Stomach (tissue), 4 donors: ENCODE data around the gene NR3C1.

Source experiments
- EP300 ChIP-seq: sonication (generic); formaldehyde crosslinking; IDR thresholded peaks from one replicate; pipeline ENCODE4 v1.6.1; 2017; ENCODE audit warnings: antibody characterized with exemption
- POLR2A ChIP-seq, 4 donors: fragments of 450-650 bp; IDR thresholded peaks; one replicate each; pipeline ENCODE4 v1.6.1; 2016; ENCODE audit warnings: antibody characterized with exemption in 4 of 4, control low read depth in 2 of 4, mild to moderate bottlenecking in 1 of 4, moderate library complexity in 1 of 4
- TF ChIP-seq, protein P1 (sequence below), 7 experiments: fragments of 450-650 bp in 4 of 7; fragments of 200-600 bp in 3 of 7; sonication (generic) in 3 of 7; IDR thresholded peaks; one replicate each; pipeline ENCODE4 v1.5.1; 2016 to 2019; ENCODE audit warnings: antibody characterized with exemption in 7 of 7, control low read depth in 2 of 7, mild to moderate bottlenecking in 1 of 7

- TF ChIP-seq EP300 (no peak), POLR2A (IDR thresholded peaks at IDR 0.05) (no peak)
- TF ChIP-seq, protein P1, sequence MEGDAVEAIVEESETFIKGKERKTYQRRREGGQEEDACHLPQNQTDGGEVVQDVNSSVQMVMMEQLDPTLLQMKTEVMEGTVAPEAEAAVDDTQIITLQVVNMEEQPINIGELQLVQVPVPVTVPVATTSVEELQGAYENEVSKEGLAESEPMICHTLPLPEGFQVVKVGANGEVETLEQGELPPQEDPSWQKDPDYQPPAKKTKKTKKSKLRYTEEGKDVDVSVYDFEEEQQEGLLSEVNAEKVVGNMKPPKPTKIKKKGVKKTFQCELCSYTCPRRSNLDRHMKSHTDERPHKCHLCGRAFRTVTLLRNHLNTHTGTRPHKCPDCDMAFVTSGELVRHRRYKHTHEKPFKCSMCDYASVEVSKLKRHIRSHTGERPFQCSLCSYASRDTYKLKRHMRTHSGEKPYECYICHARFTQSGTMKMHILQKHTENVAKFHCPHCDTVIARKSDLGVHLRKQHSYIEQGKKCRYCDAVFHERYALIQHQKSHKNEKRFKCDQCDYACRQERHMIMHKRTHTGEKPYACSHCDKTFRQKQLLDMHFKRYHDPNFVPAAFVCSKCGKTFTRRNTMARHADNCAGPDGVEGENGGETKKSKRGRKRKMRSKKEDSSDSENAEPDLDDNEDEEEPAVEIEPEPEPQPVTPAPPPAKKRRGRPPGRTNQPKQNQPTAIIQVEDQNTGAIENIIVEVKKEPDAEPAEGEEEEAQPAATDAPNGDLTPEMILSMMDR (IDR thresholded peaks at IDR 0.05), result no peak
Measured at GRCh38 chr5:143239882-143240518, 163.5 kb downstream of the NR3C1 start.
